NCI-H2196 treated with DMSO at 0.1 percent for 48 hours (cell line): Measurements from ENCODE around the gene USP27X.

Experiments
- DNase-seq: peaks from one replicate; lab custom pipeline; 2025; ENCODE audit not compliant: unreplicated experiment; lab: John Stamatoyannopoulos, UW

The USP27X gene

GRCh38 chrX:49878834-49879655 is at the start of gene USP27X:
USP27X (plus strand) TSS chrX:49879484; CDS start chrX:49880308, 824 bp downstream.
- peak; percentile 30 for DNase-seq

DNA sequence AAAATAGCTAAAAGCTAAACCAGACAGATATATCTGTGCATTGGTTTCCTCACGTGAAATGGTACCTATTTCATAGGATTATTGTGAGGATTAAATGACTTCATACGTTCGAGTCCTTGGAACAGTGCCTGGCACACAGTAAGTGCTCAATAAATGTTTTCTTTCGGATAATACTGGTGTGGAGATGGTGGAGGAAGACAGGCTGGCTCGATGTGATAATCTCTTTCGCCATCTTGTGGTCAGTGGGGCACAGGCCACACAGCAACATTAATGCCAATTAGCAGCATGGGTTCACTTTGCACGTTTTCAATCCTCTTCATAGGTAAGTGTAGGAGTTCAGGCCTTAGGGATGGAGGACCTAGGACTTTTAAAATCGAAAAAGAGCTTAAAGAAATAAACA is 40.9 kb upstream of the USP27X start:
- peak; percentile 7 for DNase-seq

- DNase-seq = peak; percentile 69
These were observed 38.6 kb upstream of the USP27X start for GRCh38 chrX:49840679-49841078.

DNA sequence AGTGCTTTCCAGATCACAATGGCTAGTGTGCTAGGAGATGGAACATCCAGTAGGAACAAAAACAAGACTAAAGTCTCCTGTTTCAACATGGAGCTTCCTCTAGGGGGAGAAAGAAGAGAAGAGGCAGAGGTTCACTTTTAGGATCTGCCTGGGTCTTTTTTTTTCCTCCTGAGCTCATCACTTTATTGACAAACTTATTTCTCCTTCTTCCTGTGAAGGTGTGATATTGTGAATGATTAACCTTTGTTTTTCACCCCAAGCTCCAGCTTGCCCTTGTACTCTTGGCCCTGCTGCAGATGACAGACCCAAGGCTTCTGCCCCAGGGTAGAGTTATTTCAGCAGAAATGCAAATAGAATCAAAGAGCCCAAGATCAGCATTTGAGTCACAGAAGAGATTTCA is 36.7 kb upstream of the USP27X start:
- DNase-seq = no peak

DNA sequence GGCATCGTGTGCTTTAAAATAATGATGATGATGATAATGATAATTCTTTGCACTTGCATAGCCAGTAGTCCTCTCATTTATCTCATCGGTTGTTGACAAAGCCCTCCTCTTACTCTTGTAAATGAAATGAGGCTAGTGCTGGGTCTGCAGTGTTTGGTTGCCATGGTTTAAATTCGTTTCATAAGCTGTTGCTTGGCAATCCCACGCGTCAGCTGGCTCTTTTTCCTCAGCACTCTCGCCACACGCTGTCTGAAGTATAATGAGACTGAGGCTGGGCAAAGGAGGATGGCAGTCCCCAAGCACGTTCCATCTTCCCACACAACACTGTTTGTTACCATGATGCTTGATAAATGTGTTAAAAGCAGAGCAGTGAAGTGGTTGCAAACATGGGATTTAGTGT is 34.7 kb upstream of the USP27X start:
- no peak for DNase-seq

GRCh38 chrX:49845701-49846403 is 33.4 kb upstream of the USP27X start:
- no peak for DNase-seq

GRCh38 chrX:49846522-49846921 is 32.8 kb upstream of the USP27X start:
- no peak for DNase-seq

- no peak for DNase-seq
These were observed 31.0 kb upstream of the USP27X start for GRCh38 chrX:49848275-49848674.

DNA sequence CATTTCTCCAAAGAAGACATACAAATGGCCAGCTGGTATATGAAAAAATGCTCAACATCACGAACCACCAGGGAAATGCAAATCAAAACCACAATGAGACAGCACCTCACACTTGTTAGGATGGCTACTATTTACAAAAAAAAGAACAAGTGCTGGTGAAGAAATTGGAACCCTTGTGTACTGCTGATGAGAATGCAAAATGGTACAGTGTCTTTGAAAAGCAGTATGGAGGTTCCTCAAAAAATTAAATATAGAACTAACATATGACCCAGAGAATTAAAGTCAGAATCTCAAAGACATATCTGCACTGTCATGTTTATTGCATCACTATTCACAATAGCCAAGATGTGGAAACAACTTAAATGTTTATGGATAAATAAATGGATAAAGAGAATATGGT is 29.3 kb upstream of the USP27X start:
- DNase-seq = no peak

DNA sequence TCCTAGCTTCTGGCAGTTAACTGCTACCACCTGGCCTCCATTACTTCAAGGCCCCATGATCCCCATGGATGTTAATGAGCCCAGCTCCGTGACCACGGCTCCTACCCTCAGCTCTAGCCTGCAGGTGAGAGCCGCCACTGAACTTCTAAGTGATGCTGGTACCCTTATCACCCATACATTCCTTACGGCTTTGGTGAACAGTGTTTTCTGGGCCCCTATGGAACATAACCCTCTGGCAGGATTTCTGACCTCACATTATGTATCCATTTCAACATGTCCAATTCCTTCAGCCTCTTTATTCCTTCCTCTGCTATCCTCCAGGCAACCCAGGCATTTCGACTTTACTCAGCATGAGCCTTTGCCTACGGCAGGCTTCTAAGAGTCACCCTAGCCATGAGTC is 25.6 kb upstream of the USP27X start:
- DNase-seq = no peak

- no peak for DNase-seq
These were observed 22.5 kb upstream of the USP27X start for GRCh38 chrX:49856819-49857218.

- no peak for DNase-seq
These were observed 20.9 kb upstream of the USP27X start for GRCh38 chrX:49858341-49858740.

DNA sequence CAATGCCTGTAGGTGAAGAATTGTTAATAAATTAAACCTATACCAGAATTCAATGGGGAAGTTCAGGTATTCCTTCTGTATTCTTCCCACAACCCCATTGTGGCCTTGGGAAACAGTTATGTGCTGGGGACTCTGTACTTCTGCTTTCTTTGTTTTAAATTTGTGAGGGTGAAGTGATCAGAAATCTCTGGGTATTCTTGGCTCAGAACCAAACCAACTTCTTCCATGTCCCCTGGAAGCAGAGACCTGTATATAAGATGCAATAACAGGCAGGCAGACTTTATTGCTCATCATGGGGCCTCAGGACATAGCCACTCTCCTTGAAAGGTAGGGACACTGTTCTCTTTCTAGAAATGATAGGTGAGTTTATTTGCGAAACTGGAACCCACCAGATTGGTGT is 19.8 kb upstream of the USP27X start:
- no peak for DNase-seq

GRCh38 chrX:49860867-49861535 is 18.3 kb upstream of the USP27X start:
- no peak for DNase-seq

DNA sequence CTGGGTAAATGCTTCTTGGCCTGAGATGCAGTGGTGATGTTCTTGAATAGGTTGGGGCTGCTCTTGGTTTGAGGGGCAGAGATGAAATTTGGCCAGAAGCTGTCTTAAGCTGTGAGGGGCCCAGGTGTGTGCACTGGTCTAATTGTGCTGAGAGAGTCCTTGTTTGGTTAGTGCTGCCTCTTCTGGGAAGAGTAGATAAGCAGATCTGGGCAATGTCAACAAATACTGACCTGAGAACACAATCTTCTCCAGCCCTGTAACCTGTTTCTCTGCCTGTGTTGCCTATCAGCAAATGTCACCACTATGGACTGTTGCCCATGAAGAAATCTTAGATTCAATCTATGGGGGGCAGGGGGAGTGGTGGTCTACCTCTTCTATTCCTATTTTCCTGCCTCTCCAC is 17.2 kb upstream of the USP27X start:
- no peak for DNase-seq

GRCh38 chrX:49868739-49869138 is 10.5 kb upstream of the USP27X start:
- no peak for DNase-seq

DNA sequence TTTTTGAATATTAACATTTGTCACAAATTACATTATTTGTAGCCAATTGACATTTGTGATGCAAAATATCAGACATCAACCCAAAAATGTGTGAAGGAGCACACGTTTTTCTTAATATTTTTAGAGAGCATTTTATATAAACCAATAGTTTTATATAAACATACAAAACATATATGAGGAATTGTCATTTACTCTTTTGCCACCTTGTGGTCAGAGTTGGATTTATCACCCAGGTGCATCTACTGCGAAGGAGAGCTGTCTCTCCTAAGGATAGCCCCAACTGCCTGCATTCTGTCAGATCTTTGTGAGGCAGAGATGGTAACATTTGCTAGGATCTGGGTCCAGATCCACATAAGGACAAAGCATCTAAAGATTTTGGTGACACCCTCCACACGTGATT is 2.5 kb upstream of the USP27X start:
- no peak for DNase-seq

- no peak for DNase-seq
These were observed 1.7 kb upstream of the USP27X start for GRCh38 chrX:49877397-49878101.

DNA sequence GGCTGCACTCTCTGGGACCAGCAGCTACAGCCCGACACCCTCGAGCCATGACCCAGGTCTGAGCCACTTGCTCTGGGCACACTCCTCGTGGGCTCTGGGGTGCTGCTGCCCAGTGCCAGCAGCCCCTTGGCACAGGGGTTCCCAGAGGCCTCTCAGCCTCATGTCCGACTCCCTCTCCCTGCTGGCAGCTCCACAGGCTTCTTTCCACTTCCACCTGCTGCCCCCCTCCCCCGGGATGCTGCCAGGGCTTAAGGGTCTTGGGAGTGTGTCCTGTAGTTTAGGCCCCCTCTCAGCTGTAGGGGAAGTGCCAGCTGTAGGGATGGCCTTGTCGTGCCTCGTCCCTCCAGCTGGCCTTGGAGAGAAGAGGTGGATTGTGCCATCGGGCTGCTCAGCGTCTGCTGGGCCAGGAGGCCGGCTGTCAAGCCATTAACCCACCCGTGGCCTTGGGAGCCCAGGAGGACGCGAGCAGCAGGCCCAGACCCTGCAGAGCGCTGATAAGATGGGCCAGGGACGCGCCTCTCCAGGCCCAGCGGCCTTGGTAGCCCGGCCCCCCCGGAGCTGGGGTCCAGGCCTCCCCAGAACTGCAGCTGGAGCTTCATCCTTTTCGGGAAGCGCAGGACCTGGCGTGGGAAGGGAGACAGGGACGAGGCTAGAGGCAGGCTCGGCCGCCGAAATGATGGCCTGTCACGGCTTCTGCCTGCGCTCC is 1.0 kb upstream of the USP27X start:
- no peak for DNase-seq

DNA sequence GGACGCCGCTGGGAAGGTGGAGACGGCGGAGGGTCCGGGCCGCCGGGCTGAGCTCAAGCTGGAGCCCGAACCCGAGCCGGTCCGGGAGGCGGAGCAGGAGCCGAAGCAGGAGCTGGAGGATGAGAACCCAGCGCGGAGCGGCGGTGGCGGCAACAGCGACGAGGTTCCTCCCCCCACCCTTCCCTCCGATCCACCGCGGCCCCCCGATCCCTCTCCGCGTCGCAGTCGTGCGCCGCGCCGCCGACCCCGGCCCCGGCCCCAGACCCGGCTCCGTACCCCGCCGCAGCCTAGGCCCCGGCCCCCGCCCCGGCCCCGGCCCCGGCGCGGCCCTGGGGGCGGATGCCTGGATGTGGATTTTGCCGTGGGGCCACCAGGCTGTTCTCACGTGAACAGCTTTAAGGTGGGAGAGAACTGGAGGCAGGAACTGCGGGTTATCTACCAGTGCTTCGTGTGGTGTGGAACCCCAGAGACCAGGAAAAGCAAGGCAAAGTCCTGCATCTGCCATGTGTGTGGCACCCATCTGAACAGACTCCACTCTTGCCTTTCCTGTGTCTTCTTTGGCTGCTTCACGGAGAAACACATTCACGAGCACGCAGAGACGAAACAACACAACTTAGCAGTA is 483 bp downstream of the USP27X start:
- no peak for DNase-seq
